ENCODE data around the gene TFB2M. TPM values are rescaled to one million over a fixed set of nuclear protein-coding genes. Genes with fewer than 3 reads are reported as not detected.

TFB2M gene
- total RNA-seq, 4 donors from 2014 or later, result 5.8 to 12.1 (median 8.6) TPM

- TF ChIP-seq, protein P1, sequence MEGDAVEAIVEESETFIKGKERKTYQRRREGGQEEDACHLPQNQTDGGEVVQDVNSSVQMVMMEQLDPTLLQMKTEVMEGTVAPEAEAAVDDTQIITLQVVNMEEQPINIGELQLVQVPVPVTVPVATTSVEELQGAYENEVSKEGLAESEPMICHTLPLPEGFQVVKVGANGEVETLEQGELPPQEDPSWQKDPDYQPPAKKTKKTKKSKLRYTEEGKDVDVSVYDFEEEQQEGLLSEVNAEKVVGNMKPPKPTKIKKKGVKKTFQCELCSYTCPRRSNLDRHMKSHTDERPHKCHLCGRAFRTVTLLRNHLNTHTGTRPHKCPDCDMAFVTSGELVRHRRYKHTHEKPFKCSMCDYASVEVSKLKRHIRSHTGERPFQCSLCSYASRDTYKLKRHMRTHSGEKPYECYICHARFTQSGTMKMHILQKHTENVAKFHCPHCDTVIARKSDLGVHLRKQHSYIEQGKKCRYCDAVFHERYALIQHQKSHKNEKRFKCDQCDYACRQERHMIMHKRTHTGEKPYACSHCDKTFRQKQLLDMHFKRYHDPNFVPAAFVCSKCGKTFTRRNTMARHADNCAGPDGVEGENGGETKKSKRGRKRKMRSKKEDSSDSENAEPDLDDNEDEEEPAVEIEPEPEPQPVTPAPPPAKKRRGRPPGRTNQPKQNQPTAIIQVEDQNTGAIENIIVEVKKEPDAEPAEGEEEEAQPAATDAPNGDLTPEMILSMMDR (IDR thresholded peaks at IDR 0.05; ENCODE audit: low read depth), result no peak
These were observed 55.7 kb downstream of the TFB2M start for GRCh38 chr1:246510147-246511030.

GRCh38 chr1:246508897-246509688, 57.0 kb downstream of the TFB2M start:
- TF ChIP-seq, protein P1 (IDR thresholded peaks at IDR 0.05; ENCODE audit: low read depth), result no peak

- TF ChIP-seq, protein P1 (IDR thresholded peaks at IDR 0.05; ENCODE audit: low read depth), result no peak
These were observed 59.2 kb downstream of the TFB2M start, which contains the start of gene SMYD3 for GRCh38 chr1:246506674-246507481. SMYD3 (minus strand) TSS chr1:246507279.

DNA sequence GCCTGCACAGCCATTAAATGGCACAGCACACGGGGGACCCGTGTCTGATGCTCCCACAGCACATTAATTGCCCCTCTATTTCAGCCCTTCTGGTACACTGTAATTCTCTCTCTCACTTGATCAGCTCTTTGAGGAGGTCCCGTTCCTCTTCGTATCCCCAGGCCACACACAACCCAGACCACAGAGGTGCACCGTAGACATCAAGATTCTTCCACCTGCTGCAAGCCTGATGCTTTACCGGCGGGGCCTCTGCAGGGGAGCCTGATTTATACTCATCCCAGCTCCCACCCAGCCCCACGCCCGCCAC, 59.7 kb downstream of the TFB2M start:
- TF ChIP-seq, protein P1 (IDR thresholded peaks at IDR 0.05; ENCODE audit: low read depth), result no peak

DNA sequence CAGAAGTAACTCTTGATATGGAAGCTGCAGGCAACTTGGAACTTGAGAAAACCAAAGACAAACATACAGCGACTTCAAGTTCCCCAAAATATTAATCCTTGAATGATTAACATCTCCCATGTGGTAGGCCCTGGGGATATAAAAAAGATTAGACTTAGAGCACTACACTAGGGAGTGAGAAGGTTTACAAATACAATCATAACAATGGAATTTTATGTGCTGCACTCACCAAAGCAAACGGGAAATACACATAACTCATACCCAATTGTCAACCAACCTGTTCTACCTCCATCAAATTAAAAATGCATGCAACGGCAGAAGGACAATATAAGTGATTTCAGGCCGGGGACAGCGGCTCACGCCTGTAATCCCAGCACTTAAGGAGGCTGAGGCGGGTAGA, 62.7 kb downstream of the TFB2M start:
- TF ChIP-seq, protein P1 (IDR thresholded peaks at IDR 0.05; ENCODE audit: low read depth), result no peak

- TF ChIP-seq, protein P1 (IDR thresholded peaks at IDR 0.05; ENCODE audit: low read depth), result no peak
These were observed 68.6 kb downstream of the TFB2M start for GRCh38 chr1:246497331-246497915.
